G401.6 (cell line): Measurements from ENCODE around the gene UMODL1.

ENCODE experiments used
- FAIRE-seq: peaks from 2 replicates; lab custom pipeline; 2012; peaks lifted over from hg19 to GRCh38; lab: Jason Lieb, UNC

UMODL1 gene

DNA sequence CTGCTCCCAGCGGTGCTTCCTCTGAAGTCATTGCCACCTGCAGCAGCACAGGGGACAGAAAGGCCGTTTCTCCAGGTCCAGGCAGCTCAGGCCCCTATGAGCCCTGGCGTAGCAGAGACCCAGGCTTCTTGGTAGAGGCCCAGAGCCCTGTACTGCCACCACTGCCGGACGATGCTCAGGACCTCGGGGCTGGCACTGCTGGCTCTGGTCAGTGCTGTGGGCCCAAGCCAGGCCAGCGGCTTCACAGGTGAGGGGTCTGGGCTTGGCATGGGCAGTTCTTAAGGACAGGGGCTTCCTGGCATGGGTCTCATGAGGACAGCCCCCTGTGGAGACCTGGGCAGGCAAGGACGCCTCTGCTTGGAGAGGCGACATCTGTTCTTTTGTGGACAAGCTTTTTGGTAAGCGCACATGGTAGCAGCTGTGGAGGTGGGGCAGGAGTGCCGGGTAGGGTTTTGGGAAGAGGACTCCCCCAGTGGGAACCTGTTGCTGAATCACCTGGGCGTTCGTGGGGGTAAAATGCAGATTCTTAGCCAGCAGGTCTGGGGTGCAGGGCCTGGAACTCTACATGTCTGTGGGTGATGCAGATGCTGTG is at the start of gene UMODL1:
UMODL1 (plus strand) TSS at position 172 of the 592 bp plus-strand sequence; CDS start at position 172, 0 bp downstream.
- FAIRE-seq: no peak

- no peak for FAIRE-seq
Measured at GRCh38 chr21:42021371-42022090, 49.6 kb upstream of the UMODL1 start.

DNA sequence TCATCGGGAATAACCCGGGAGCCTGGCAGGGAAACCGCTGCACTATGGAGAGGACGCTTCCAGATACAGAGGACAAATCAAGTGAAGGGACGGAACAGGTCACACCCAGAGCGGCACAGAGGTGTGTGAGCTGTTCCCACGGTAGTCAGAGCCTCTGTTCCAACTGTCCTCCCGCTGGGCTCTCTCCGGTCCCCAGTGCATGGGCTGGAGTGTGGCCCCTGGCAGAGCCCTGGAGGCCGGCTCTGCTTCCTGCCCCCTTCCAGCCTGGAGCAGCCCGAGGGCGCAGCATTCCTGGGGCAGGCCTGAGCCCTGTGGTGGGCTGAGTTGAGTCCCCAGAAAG is 49.1 kb upstream of the UMODL1 start:
- FAIRE-seq: no peak

DNA sequence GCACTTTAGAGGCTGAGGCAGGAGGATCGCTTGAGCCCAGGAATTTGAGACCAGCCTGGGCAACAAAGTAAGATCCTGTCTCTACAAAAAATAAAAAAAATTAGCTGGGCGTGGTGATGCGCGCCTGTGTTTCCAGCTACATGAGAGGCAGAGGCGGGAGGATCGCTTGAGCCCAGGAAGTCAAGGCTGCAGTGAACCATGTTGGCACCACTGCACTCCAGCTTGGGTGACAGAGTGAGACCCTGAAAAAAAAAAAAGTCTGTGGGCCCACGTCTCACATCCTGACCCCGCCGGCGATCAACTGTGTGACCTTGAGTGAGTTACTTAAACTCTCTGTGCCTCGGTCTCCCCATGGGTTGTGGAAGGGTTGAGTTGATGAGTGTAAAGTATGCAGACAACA is 48.2 kb upstream of the UMODL1 start:
- no peak for FAIRE-seq

GRCh38 chr21:42025376-42026081 is 45.6 kb upstream of the UMODL1 start:
- no peak for FAIRE-seq

DNA sequence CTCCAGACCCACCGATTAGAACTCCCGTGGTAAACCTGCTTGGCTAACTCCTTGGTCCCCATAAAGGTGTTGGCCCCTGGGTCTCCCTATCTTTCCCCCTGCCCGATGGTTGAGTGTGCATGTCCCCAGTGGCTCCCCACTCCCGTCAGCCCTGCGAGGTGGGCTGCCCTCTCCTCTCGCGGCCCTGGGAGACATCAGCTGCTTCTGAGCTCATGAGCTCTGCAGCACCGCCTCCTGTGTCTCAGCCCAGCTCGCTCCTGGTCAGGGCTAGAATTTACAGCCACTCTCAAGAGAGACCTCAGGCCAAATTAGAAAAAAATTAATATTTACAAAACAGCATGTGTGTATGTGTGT is 45.1 kb upstream of the UMODL1 start:
- no peak for FAIRE-seq

- no peak for FAIRE-seq
Measured at GRCh38 chr21:42027085-42027821, 43.9 kb upstream of the UMODL1 start.

- no peak for FAIRE-seq
Measured at GRCh38 chr21:42027822-42028765, 43.0 kb upstream of the UMODL1 start.

DNA sequence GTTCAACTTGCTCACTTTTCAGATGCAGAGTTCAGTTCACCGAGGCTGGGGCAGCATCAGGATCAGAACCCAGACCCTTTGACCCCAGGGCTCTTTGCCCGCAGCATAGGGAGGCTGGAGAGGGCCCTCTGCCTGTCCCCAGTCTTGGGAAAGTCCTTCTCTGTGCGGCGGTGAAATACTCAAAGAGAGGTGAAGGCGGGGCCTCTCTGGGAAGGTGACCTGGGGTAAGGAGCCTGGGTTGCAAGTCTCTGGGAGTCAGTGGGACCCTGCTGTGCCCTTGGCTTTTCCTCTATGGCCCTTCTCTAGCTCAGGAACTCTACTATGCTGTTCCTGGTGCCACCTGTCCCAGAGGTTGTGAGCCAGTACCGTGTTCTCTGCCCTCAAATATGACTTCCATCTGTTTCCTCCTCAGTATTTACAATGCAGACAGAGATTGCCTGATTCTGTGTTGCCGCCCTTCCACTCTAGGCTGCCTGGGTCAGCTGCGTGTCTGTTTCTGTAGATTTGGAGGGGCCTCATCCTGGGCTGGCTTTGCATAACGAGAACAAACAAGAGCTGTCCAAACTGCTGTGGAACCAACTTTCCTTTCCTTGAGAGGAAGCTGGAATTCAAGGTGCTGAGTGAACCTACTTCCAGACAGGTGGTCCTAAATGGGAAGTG is 42.2 kb upstream of the UMODL1 start:
- FAIRE-seq: no peak

DNA sequence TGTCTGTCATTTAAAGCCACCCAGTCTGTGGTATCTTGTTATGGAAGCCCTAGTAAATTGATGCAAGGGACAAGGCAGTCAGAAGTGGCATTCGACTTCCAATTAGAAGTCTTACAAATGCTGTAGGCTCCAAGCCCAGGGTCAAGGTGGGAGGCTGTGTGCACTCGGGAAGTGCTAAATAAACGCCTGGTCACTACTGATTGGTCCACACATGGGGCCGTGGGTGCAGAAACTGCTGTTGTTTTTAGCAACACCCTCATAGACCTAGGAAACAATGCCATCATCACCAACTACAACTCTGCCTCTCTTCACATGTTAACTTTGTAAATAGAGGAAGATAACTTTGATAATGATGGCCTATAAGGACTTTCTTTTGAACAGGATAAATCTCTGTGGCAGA is 40.8 kb upstream of the UMODL1 start:
- FAIRE-seq: no peak

DNA sequence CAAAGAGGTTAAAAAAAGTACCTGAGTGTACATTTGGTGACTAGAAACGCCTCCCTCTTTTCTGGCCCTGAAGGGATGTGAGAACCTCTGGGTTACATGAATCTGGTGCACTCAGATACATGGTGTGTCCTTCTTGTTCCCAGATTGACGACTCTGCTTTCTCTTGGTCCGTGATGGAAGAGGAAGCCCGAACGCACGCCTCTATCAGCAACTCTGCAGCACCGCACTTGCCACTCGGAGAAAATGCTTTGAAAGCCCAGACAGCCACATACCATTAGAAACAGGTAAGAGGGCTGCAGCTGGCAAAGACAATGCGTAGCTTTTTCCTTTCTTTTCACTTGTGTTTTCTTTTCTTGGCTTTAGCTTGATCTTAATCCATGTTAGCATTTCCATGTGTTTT is 39.9 kb upstream of the UMODL1 start:
- FAIRE-seq: no peak

DNA sequence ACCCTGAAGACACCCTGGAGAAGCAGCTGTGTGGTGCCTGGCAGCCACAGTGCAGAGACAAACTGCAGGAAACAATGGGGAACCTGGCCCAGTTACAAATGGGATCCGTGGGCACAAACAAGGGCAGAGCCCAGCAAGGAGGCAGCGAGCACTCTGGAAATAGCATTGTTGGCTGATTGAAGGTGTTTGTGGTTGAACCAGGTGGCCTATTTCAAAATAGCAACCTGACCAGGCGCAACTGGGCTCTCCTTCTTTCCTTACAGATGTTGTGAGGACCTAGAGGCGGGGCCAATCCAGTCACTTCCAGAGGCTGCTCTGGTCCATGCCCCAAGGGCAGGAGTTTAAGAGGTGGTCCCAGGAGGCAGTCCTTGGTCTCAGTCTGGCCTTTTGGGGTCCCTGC is 39.3 kb upstream of the UMODL1 start:
- no peak for FAIRE-seq

DNA sequence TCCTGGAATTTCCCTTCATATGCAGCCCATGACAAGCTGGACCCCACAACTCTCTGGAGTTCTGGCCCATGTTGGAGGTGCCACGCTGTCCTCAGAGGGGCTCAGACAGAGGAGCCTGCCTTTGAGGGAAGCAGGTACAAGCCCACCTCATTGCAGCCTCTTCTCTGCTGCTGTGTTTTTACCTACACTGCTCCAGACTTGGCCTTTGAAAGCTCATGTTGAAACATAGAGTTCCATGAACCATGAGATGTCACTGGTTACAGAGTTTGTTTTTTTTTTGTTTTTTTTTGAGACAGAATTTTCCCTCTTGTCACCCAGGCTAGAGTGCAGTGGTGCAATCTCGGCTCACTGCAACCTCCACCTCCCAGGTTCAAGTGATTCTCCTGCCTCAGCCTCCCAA is 38.9 kb upstream of the UMODL1 start:
- FAIRE-seq: no peak

GRCh38 chr21:42032968-42033367 is 38.1 kb upstream of the UMODL1 start:
- FAIRE-seq: no peak

DNA sequence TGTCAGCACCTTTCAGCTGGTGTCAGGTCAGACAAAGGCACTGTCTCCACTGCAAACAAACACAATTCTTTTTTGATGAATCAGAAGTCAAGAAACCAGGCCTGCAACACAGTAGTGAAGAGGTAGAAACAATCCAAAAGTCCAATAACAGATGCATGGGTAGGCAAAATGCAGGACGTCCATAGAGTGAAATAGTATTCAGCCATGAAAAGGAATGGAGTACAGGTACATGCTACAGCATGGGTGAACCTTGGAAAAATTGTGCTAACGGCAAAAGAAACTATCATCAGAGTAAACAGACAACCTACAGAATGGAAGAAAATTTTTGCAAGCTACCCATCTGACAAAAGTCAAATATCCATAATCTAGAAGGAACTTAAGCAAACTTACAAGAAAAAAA is 34.8 kb upstream of the UMODL1 start:
- FAIRE-seq: no peak

DNA sequence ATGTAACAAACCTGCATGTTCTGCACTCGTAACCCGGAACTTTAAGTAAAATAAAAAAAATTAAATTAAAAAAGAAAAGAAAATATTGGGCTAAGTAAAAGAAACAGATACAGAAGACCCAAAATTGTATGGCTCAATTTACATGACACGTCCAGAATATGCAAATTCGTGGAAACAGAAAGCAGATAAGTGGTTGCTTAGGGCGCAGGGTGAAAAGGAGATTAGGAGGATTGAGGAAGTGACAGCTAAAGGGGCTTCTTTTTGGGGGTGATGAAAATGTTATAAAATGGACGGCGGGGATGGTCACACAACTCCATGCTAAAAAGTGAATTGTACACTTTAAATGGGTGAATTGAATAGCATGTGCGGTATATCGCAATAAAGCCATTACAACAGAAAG is 33.6 kb upstream of the UMODL1 start:
- no peak for FAIRE-seq

DNA sequence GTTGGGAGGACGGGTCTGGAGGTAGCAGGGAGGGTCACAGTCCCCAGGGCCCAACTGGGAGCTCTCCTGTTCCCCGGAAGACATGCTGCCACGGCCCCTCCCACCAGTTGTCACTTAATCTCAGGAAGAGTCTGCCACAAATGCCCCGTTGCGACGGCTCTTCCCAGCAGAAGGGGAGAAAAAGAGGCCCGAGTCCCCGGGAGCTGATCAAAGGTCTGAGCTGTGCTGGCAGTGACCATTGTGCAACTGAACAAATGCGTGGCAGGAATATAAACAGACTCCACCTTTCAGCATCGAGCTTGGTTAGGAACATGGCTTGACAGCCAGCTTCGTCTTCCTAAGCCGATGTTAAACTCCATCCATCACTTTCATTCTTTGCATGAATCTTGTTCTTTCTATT is 33.2 kb upstream of the UMODL1 start:
- FAIRE-seq: no peak

DNA sequence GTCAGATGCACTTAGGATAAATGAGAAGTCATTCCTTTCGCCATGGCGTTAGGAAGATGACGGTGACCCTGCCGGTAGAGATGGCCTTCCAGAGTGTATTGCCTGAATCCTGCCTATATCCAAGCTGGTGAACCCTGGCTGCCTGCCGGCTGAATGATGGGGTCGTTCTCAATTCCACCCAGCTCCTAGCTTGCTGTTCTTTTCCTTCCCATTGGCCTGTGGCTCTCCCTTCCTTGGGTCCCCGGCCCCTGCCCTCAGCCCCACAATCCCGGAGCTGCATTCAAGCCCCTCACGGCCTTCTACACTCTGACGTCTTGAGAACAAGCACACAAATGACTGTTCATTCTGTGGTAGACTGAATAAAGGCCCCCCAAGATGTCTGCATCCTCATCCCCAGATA is 32.7 kb upstream of the UMODL1 start:
- no peak for FAIRE-seq

DNA sequence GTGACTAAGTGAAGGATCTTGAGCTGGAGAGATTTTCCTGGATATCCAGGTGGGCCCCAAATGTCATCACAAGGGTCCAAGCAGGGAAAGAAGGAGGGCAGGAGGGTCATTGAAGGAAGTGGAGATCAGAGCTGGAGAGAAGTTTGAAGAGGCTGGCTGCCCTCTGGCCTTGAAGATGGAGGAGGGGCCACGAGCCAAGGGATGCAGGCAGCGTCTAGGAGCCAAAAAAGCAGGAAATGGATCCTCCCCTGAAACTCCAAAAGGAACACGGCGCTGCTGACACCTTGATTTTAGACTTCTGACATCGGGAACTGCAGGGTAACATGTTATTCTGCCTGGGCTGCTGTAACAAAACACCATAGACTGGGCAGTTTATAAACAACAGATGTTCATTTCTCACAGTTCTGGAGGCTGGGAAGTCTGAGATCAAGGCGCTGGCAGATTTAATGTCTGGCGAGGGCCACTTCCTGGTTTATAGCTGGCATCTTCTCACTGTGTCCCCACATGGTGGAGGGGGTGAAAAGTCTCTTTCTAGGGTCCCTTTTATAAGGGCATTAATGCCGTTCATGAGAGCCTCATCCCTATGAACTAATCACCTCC is 32.2 kb upstream of the UMODL1 start:
- FAIRE-seq: no peak

DNA sequence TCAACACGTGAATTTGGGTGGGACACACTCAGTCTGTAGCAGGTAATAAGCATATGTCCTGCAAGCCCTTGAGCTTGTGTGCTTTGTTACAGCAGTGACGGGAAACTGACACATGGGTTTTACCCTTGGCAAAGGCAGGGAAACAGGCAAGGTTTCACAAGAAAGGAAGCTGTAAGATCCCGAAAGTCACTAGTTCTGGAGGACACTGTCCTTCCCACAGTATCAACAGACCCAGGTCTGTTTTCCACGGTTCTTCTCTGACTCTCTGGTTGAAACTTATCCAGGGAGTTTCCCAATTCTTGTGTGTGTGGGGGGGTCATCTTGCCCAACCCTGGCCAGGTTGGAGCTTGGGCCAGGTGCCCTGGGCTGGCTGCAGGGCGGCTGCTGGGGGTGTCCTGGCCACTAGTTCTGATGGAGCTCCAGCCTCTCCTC is 31.6 kb upstream of the UMODL1 start:
- FAIRE-seq: no peak

DNA sequence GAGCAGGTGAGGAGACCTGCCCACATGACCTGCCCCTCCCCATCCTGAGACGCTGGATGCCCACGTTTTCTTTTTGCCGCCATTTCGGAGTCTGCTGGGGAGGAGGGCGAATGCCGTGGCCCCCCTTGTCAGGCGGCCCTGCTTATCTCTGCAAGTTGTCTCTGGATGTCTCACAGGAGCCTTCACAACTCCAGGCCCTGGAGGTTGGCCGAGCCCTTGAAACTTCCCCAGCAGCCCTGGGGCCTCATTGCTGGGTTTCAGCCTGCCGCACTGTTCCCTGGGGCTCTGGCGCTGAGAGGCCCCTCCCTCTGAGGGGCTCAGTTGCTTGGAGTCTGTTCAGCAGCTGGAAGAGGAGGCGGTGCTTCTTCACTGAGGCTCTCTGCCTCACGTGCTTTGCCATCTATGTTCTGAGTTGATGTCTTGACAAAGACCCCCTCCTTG is 31.2 kb upstream of the UMODL1 start:
- no peak for FAIRE-seq
